Measurements from ENCODE around the gene CALHM1. TPM values are rescaled to one million over a fixed set of nuclear protein-coding genes. Genes with fewer than 3 reads are reported as not detected.

CALHM1 gene
- total and polyA plus RNA-seq, 2 of the 13 experiments (the other 11 are each of a cell fraction or from before 2014, with no cell fraction given), result 0.04 TPM; not detected in 1

- H3K79me2 ChIP-seq (ENCODE audit: insufficient read depth, low read length), result no peaks in the 10 kb centered on the region
- no peak for TF ChIP-seq MEF2D (CRISPR knock-in tag; IDR thresholded peaks at IDR 0.05)
- no peak for TF ChIP-seq NKX3-1 (CRISPR knock-in tag; IDR thresholded peaks at IDR 0.05)
- TF ChIP-seq ZNF34 (CRISPR knock-in tag; IDR thresholded peaks at IDR 0.05; ENCODE audit: borderline replicate concordance), result no peak
- no peak for TF ChIP-seq HNRNPLL (IDR thresholded peaks at IDR 0.05; ENCODE audit: low read depth, low read length, poor library complexity, severe bottlenecking)
- no peak overlapping the region for H3K4me3 ChIP-seq (replicated peaks in 1 of 3; ENCODE audit: insufficient read depth in 1 of 3, low read depth in 2 of 3, low read length in 3 of 3)
- no peak overlapping the region for H3K27ac ChIP-seq (ENCODE audit: extremely low read length, insufficient read depth, low read length)
- in situ Hi-C loops (cut with HindIII; ENCODE audit: extremely low pct_ligation_motif_present, low pct_unique_long_range_greater_than_20kb) (no loop called here), intact Hi-C loops (cut with micrococcal nuclease; ENCODE audit: unreplicated experiment) (no loop called here)
- ChIA-PET CTCF (ENCODE audit: low intra/inter-chr PET ratio, low total read pairs) (no interaction called here), POLR2A (no interaction called here)
- ATAC-seq (no peak), FAIRE-seq (no peak), DNase-seq (ENCODE audit: low spot score) (no peak)
- peaks cover 12% of the 10 kb centered on the region for H3K4me1 ChIP-seq (ENCODE audit: insufficient read depth, low read length)
- no peak overlapping the region for H2AFZ ChIP-seq (ENCODE audit: low read length)
- H4K20me1 ChIP-seq (ENCODE audit: insufficient read depth, low read length), result no peaks in the 10 kb centered on the region
- no peaks in the 10 kb centered on the region for H3K9me3 ChIP-seq (ENCODE audit: low read length)
- no peak overlapping the region for H3K9ac ChIP-seq (ENCODE audit: insufficient read depth, low read depth, low read length)
- H3K36me3 ChIP-seq (replicated peaks in 1 of 2; ENCODE audit: control insufficient read depth in 1 of 2, insufficient read depth in 2 of 2, low read length in 2 of 2), result no peaks in the 10 kb centered on the region
- H3K4me2 ChIP-seq (ENCODE audit: low read depth, low read length), result no peak overlapping the region
- WGBS (ENCODE audit: low lambda C conversion rate), result 52% methylated on average over 7 of the region's 13 CpGs
- peaks cover 4 to 62% of the 10 kb centered on the region in 2 experiments; a peak in 3 of 5 replicates for H3K27me3 ChIP-seq (ENCODE audit: control insufficient read depth in 1 of 2, insufficient read depth in 2 of 2, low read length in 2 of 2)
- no TSS peak for BruUV-seq (replicated peaks)
Observed at GRCh38 chr10:103502849-103503660, 44.4 kb upstream of the CALHM1 start.

- peaks cover 12% of the 10 kb centered on the region for H3K4me1 ChIP-seq (ENCODE audit: insufficient read depth, low read length)
- CTCF ChIA-PET (ENCODE audit: low intra/inter-chr PET ratio, low total read pairs), result no interaction called here
- intact Hi-C loops (cut with micrococcal nuclease; ENCODE audit: unreplicated experiment) (no loop called here), in situ Hi-C loops (cut with HindIII; ENCODE audit: extremely low pct_ligation_motif_present, low pct_unique_long_range_greater_than_20kb) (no loop called here)
- H3K79me2 ChIP-seq (ENCODE audit: insufficient read depth, low read length), result no peaks in the 10 kb centered on the region
- no peak overlapping the region for H3K4me2 ChIP-seq (ENCODE audit: low read depth, low read length)
- no peak for FAIRE-seq
- no peak overlapping the region for H3K9ac ChIP-seq (ENCODE audit: insufficient read depth, low read depth, low read length)
- DNase-seq (ENCODE audit: low spot score), result no peak
- no peaks in the 10 kb centered on the region for H3K36me3 ChIP-seq (replicated peaks in 1 of 2; ENCODE audit: control insufficient read depth in 1 of 2, insufficient read depth in 2 of 2, low read length in 2 of 2)
- BruUV-seq (replicated peaks), result no TSS peak
- POLR2A ChIA-PET, result no interaction called here
- no peak overlapping the region for H2AFZ ChIP-seq (ENCODE audit: low read length)
- no peaks in the 10 kb centered on the region for H3K9me3 ChIP-seq (ENCODE audit: low read length)
- peaks cover 2 to 63% of the 10 kb centered on the region in 2 experiments; a peak in 3 of 5 replicates for H3K27me3 ChIP-seq (ENCODE audit: control insufficient read depth in 1 of 2, insufficient read depth in 2 of 2, low read length in 2 of 2)
- no peak for ATAC-seq
- H3K4me3 ChIP-seq (replicated peaks in 1 of 3; ENCODE audit: insufficient read depth in 1 of 3, low read depth in 2 of 3, low read length in 3 of 3), result no peak overlapping the region
- no peaks in the 10 kb centered on the region for H4K20me1 ChIP-seq (ENCODE audit: insufficient read depth, low read length)
- no peak overlapping the region for H3K27ac ChIP-seq (ENCODE audit: extremely low read length, insufficient read depth, low read length)
- WGBS (ENCODE audit: low lambda C conversion rate), result 36% methylated on average over 3 of the region's 3 CpGs
- TF ChIP-seq KLF6 (CRISPR knock-in tag; IDR thresholded peaks at IDR 0.05), result no peak
- no peak for TF ChIP-seq NR1H2 (CRISPR knock-in tag; IDR thresholded peaks at IDR 0.05; ENCODE audit: borderline replicate concordance, low read depth)
- no peak for TF ChIP-seq TP53 (CRISPR knock-in tag; conservative IDR thresholded peaks at IDR 0.05)
- TF ChIP-seq ZNF781 (CRISPR knock-in tag; IDR thresholded peaks at IDR 0.05; ENCODE audit: borderline replicate concordance, not compliant biosample characterization), result no peak
- TF ChIP-seq GATAD2A (CRISPR knock-in tag; IDR thresholded peaks at IDR 0.05), result no peak
- no peak for TF ChIP-seq ZNF460 (CRISPR knock-in tag; IDR thresholded peaks at IDR 0.05; ENCODE audit: borderline replicate concordance)
- TF ChIP-seq, protein P1, sequence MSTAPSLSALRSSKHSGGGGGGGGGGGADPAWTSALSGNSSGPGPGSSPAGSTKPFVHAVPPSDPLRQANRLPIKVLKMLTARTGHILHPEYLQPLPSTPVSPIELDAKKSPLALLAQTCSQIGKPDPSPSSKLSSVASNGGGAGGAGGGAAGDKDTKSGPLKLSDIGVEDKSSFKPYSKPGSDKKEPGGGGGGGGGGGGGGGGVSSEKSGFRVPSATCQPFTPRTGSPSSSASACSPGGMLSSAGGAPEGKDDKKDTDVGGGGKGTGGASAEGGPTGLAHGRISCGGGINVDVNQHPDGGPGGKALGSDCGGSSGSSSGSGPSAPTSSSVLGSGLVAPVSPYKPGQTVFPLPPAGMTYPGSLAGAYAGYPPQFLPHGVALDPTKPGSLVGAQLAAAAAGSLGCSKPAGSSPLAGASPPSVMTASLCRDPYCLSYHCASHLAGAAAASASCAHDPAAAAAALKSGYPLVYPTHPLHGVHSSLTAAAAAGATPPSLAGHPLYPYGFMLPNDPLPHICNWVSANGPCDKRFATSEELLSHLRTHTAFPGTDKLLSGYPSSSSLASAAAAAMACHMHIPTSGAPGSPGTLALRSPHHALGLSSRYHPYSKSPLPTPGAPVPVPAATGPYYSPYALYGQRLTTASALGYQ (CRISPR knock-in tag; IDR thresholded peaks at IDR 0.05), result no peak
- no peak for TF ChIP-seq ELF3 (CRISPR knock-in tag; IDR thresholded peaks at IDR 0.05)
- no peak for TF ChIP-seq ISL2 (CRISPR knock-in tag; IDR thresholded peaks at IDR 0.05)
- TF ChIP-seq ARNT (IDR thresholded peaks at IDR 0.05), result no peak
- TF ChIP-seq ZNF30 (CRISPR knock-in tag; IDR thresholded peaks at IDR 0.05), result no peak
- TF ChIP-seq SIN3A (IDR thresholded peaks at IDR 0.05; ENCODE audit: borderline replicate concordance, low read depth, low read length), result no peak
- TF ChIP-seq NFKB2 (CRISPR knock-in tag; IDR thresholded peaks at IDR 0.05; ENCODE audit: borderline replicate concordance), result no peak
Observed at GRCh38 chr10:103501186-103501585, 42.5 kb upstream of the CALHM1 start.

All from HepG2 (cell line).